ENCODE measurements around the gene C3orf49.

Gene C3orf49

GRCh38 chr3:63851287-63851686, 32.2 kb downstream of the C3orf49 start:
- DNase-seq (ENCODE audit: low read depth in 3 of 3), result no peak

GRCh38 chr3:63853106-63853505, 34.0 kb downstream of the C3orf49 start:
- DNase-seq (ENCODE audit: low read depth in 3 of 3), result no peak

GRCh38 chr3:63855333-63855940, 36.3 kb downstream of the C3orf49 start:
- no peak for DNase-seq (ENCODE audit: low read depth in 3 of 3)

- DNase-seq (ENCODE audit: low read depth in 3 of 3), result no peak
Observed at GRCh38 chr3:63857311-63857710, 38.2 kb downstream of the C3orf49 start.

GRCh38 chr3:63860776-63861175, 41.7 kb downstream of the C3orf49 start:
- DNase-seq (ENCODE audit: low read depth in 3 of 3), result no peak

- DNase-seq (ENCODE audit: low read depth in 3 of 3), result no peak
Observed at GRCh38 chr3:63861306-63861705, 42.2 kb downstream of the C3orf49 start.

- DNase-seq (ENCODE audit: low read depth in 3 of 3), result no peak
Observed at GRCh38 chr3:63862804-63863149, 43.7 kb downstream of the C3orf49 start.

GRCh38 chr3:63863150-63864007, 44.3 kb downstream of the C3orf49 start, which contains the start of the genes ATXN7 and THOC7:
Gene ATXN7 (plus strand): TSS chr3:63863867. CDS start chr3:63912599, 48,732 bp downstream.
Gene THOC7 (minus strand): TSS chr3:63863805. CDS start chr3:63863790, 15 bp downstream.
- peak; percentile 47 to 64 (median 53) for DNase-seq (ENCODE audit: low read depth in 3 of 3)

- DNase-seq (ENCODE audit: low read depth in 3 of 3), result peak; percentile 7 to 46 (median 22)
Observed at GRCh38 chr3:63864008-63864964, 45.2 kb downstream of the C3orf49 start.

GRCh38 chr3:63864965-63865327, 45.8 kb downstream of the C3orf49 start:
- DNase-seq (ENCODE audit: low read depth in 3 of 3), result no peak

- no peak for DNase-seq (ENCODE audit: low read depth in 3 of 3)
Observed at GRCh38 chr3:63867225-63867624, 48.1 kb downstream of the C3orf49 start.

- DNase-seq (ENCODE audit: low read depth in 3 of 3), result no peak
Observed at GRCh38 chr3:63869940-63870614, 51.0 kb downstream of the C3orf49 start.

GRCh38 chr3:63870615-63871005, 51.5 kb downstream of the C3orf49 start:
- DNase-seq (ENCODE audit: low read depth in 3 of 3), result no peak

- no peak for DNase-seq (ENCODE audit: low read depth in 3 of 3)
Observed at GRCh38 chr3:63872135-63872924, 53.2 kb downstream of the C3orf49 start.

- DNase-seq (ENCODE audit: low read depth in 3 of 3), result no peak
Observed at GRCh38 chr3:63874769-63875168, 55.7 kb downstream of the C3orf49 start.

GRCh38 chr3:63875510-63875909, 56.4 kb downstream of the C3orf49 start:
- no peak for DNase-seq (ENCODE audit: low read depth in 3 of 3)

GRCh38 chr3:63876260-63876659, 57.2 kb downstream of the C3orf49 start:
- no peak for DNase-seq (ENCODE audit: low read depth in 3 of 3)

- no peak for DNase-seq (ENCODE audit: low read depth in 3 of 3)
Observed at GRCh38 chr3:63877737-63878393, 58.8 kb downstream of the C3orf49 start.

GRCh38 chr3:63878394-63879060, 59.4 kb downstream of the C3orf49 start:
- no peak for DNase-seq (ENCODE audit: low read depth in 3 of 3)

- DNase-seq (ENCODE audit: low read depth in 3 of 3), result no peak
Observed at GRCh38 chr3:63880653-63881052, 61.6 kb downstream of the C3orf49 start.
